Progenitor cell of endocrine pancreas (in vitro differentiated cells): Measurements from ENCODE around the gene NPAS2. TPM values are rescaled to one million over a fixed set of nuclear protein-coding genes. Genes with fewer than 3 reads are reported as not detected.
A peak's percentile ranks its signal among the peaks of the same experiment; 100 is the strongest.

ENCODE experiments used
- DNase-seq: peaks from one replicate; pipeline ENCODE4 v3.0.0; 2021; ENCODE audit warnings: low spot score; ENCODE audit not compliant: unreplicated experiment
- H3K27ac Mint-ChIP-seq: 2 replicates; pipeline ENCODE4 v1.8.0; 2021; ENCODE audit warnings: mild to moderate bottlenecking, moderate library complexity, mixed read lengths
- H3K27me3 Mint-ChIP-seq: 2 replicates; pipeline ENCODE4 v1.8.0; 2021; ENCODE audit warnings: mixed read lengths
- H3K36me3 Mint-ChIP-seq: 2 replicates; pipeline ENCODE4 v1.8.0; 2022; ENCODE audit warnings: mixed read lengths; ENCODE audit not compliant: insufficient read depth
- H3K4me1 Mint-ChIP-seq: 2 replicates; pipeline ENCODE4 v1.8.0; 2021; ENCODE audit warnings: low read depth, mixed read lengths
- H3K4me3 Mint-ChIP-seq: 2 replicates; pipeline ENCODE4 v1.8.0; 2021; ENCODE audit warnings: low read depth, mild to moderate bottlenecking, moderate library complexity, mixed read lengths
- H3K9me3 Mint-ChIP-seq: 2 replicates; pipeline ENCODE4 v1.8.0; 2021; ENCODE audit warnings: low read depth, mixed read lengths
- CTCF ChIP-seq: fragments of 200-600 bp; sonication (generic); IDR thresholded peaks from one replicate; pipeline ENCODE4 v1.5.0; 2021; ENCODE audit warnings: antibody characterized with exemption, mild to moderate bottlenecking; ENCODE audit not compliant: unreplicated experiment
- total RNA-seq: library from RNA; stranded (reverse); gene quantifications from 2 replicates; pipeline ENCODE4 v1.2.1, GENCODE V29; 2021

The NPAS2 gene
- total RNA-seq, 1 donor from 2014 or later = 0.84 TPM

GRCh38 chr2:100997509-100998234 lies 177.7 kb downstream of the NPAS2 start:
- Mint-ChIP-seq H3K27me3 (no peaks in the 10 kb centered on the region), H3K4me3 (no peak overlapping the region), H3K27ac (no peak overlapping the region), H3K36me3 (no peaks in the 10 kb centered on the region), H3K9me3 (no peaks in the 10 kb centered on the region), H3K4me1 (peaks cover 5% of the 10 kb centered on the region)
- TF ChIP-seq CTCF = no peak
- DNase-seq = no peak

GRCh38 chr2:100998235-100998573 lies 178.3 kb downstream of the NPAS2 start:
- H3K27ac Mint-ChIP-seq = no peak overlapping the region
- H3K9me3 Mint-ChIP-seq = no peaks in the 10 kb centered on the region
- TF ChIP-seq CTCF = no peak
- no peak overlapping the region for H3K4me3 Mint-ChIP-seq
- peaks cover 4% of the 10 kb centered on the region for H3K36me3 Mint-ChIP-seq
- no peak for DNase-seq
- no peaks in the 10 kb centered on the region for H3K27me3 Mint-ChIP-seq
- H3K4me1 Mint-ChIP-seq = peaks cover 8% of the 10 kb centered on the region

GRCh38 chr2:100999995-101000394 lies 180.1 kb downstream of the NPAS2 start:
- no peaks in the 10 kb centered on the region for H3K27me3 Mint-ChIP-seq
- peak overlapping the region; percentile 22 for H3K4me3 Mint-ChIP-seq
- H3K9me3 Mint-ChIP-seq = no peaks in the 10 kb centered on the region
- no peak overlapping the region for H3K27ac Mint-ChIP-seq
- peaks cover 22% of the 10 kb centered on the region for H3K36me3 Mint-ChIP-seq
- no peak for DNase-seq
- TF ChIP-seq CTCF = no peak
- H3K4me1 Mint-ChIP-seq = peaks cover 25% of the 10 kb centered on the region

- Mint-ChIP-seq H3K27me3 (no peaks in the 10 kb centered on the region), H3K9me3 (no peaks in the 10 kb centered on the region), H3K27ac (peak within 1 kb of the TSS; percentile 98), H3K4me1 (peaks cover 26% of the 10 kb centered on the region), H3K36me3 (peaks cover 34% of the 10 kb centered on the region), H3K4me3 (peak within 1 kb of the TSS; percentile 95)
- DNase-seq = peak; percentile 85
- no peak for TF ChIP-seq CTCF
Measured at GRCh38 chr2:101001691-101002561, 182.0 kb downstream of the NPAS2 start, which contains the start of gene RPL31. Gene RPL31 (plus strand): TSS chr2:101002289. CDS start chr2:101002702, 413 bp downstream.

- Mint-ChIP-seq H3K9me3 (no peaks in the 10 kb centered on the region), H3K36me3 (peaks cover 36% of the 10 kb centered on the region)
Measured at GRCh38 chr2:101002562-101003277, 182.8 kb downstream of the NPAS2 start.

More at GRCh38 chr2:101002562-101003277, 182.8 kb downstream of the NPAS2 start:
- TF ChIP-seq CTCF = no peak
- Mint-ChIP-seq H3K4me3 (peak overlapping the region; percentile 95), H3K27ac (peak overlapping the region; percentile 98), H3K4me1 (peaks cover 26% of the 10 kb centered on the region), H3K27me3 (no peaks in the 10 kb centered on the region)
- no peak for DNase-seq
